ENCODE data around the gene ZNF575.
"Not testable (repeated sequence)": the region's sequence is repeated elsewhere in the genome, so short reads cannot be mapped to it uniquely, and the experiment has no call there.

Gene ZNF575

DNA sequence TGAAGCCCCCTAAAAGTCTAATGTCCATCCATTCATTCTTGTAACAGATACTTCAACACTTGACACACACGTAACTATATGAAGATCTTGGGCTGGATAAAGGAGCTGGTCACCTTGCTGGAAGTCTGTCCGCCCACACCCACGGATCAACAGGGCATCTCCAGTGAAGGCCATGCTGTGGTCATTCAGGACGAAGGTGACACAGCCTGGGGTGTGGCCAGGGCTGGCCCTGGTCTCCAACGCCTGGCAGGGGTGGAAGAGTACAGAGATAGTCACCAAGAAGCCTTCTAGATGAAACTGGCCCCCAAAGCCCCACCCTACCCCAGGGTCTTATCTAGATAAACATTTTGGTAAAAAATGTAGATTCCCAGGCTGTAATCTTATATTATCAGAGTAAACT lies 21.7 kb upstream of the ZNF575 start:
- DNase-seq = no peak

DNA sequence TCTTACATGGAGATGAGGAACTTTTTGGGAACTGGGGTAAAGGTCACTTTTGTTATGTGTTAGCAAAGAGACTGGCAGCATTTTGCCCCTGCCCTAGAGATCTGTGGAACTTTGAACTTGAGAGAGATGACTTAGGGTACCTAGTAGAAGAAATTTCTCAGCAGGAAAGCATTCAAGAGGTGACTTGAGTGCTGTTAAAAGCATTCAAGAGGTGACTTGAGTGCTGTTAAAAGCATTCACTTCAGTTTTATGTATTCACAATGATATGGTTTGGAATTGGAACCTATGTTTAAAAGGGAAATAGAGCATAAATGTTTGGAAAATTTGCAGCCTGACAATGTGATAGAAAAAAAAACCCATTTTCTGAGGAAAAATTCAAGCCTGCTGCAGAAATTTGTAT lies 20.6 kb upstream of the ZNF575 start:
- not testable (repeated sequence) for DNase-seq

- no peak for DNase-seq
Observed at GRCh38 chr19:43518051-43518450, 14.9 kb upstream of the ZNF575 start.

DNA sequence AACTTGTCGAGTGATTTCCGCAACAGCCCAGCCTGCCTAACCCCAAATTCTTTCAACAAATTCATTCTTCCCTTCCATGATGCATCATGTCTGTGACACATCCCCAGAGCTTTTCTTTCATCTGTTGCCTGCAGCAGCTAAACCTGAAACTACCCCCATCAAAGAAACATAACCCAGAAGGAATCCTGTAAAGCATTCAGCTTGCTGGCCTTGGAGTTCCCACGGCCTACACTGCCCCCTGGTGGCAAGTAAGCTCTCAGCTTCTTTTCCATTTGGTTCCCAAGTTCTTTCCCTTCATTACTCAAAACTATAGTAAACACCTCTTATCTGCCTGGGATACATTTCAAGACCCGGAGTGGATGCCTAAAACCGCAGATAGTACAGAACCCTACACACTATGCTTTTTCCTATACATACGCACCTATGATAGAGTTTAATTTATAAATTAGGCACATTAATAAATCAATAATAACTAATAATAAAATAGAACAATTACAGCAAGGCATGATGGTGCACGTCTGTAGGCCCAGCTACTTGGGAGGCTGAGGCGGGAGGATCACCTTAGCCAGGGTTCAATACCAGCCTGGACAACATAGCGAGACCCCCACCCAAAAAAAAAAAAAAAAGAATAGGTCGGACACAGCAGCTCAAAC lies 13.4 kb upstream of the ZNF575 start:
- peak; percentile 18 for DNase-seq

- no peak for DNase-seq
Observed at GRCh38 chr19:43522929-43523328, 10.1 kb upstream of the ZNF575 start.

DNA sequence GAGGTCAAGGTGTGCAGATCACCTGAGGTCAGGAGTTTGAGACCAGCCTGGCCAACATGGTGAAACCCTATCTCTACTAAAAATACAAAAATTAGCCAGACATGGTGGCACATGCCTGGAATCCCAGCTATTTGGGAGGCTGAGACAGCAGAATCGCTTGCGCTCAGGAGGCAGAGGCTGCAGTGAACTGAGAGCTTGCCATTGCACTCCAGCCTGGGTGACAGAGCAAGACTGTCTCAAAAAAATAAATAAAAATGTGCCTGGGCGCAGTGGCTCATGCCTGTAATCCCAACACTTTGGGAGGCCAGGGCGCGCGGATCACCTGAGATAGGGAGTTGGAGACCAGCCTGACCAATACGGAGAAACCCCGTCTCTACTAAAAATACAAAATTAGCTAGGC lies 9.3 kb upstream of the ZNF575 start:
- not testable (repeated sequence) for DNase-seq

- DNase-seq = no peak
Observed at GRCh38 chr19:43524922-43525835, 7.8 kb upstream of the ZNF575 start.

DNA sequence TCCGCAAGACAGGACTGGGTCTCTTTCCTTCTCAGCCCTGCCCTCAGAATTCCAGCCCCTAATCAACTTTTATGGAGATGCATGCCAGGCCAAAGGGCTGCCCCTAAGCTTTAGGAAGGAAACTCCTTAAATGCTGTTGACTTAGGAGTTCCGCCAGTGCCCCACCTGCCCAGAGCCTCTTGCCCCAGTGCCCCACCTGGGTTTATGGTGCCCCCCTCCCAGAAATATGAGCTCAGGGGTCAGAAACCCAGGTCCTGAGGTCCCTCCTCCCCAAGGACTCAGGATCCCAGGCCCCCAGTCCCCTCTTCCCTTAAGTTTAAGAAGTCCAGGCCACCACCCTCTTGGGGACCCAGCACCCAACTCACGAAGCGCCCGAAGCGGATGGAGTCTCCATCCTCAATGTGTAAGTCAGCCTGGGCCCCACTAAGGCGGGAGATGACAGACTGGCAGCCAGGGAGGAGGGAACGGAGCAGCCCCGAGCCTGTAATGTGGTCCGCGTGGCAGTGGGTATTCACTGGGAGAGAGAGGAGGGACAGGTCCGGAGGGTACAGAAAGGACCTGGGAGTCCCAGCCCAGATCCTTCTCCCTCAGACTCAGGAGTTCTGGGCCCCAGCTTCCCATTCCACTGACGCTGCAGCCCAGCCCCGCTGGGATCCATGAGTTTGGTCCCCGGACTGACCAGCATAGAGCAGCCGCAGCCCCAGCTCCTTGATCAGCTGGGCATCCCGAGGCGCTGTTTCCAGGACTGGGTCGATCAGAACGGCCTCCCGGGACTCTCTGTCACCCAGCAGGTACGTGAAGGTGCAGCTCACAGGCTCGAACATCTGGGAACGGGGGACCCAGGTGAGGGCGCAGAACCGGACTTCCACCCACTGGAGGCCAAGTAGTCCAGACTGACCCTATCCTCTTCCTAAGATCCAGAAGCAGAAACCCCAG lies 6.9 kb upstream of the ZNF575 start:
- DNase-seq = no peak

GRCh38 chr19:43526884-43527859 lies 5.8 kb upstream of the ZNF575 start, which contains the start of gene ETHE1:
Gene ETHE1 (minus strand): TSS chr19:43527201. CDS start chr19:43527177, 24 bp downstream.
- DNase-seq = peak; percentile 28

DNA sequence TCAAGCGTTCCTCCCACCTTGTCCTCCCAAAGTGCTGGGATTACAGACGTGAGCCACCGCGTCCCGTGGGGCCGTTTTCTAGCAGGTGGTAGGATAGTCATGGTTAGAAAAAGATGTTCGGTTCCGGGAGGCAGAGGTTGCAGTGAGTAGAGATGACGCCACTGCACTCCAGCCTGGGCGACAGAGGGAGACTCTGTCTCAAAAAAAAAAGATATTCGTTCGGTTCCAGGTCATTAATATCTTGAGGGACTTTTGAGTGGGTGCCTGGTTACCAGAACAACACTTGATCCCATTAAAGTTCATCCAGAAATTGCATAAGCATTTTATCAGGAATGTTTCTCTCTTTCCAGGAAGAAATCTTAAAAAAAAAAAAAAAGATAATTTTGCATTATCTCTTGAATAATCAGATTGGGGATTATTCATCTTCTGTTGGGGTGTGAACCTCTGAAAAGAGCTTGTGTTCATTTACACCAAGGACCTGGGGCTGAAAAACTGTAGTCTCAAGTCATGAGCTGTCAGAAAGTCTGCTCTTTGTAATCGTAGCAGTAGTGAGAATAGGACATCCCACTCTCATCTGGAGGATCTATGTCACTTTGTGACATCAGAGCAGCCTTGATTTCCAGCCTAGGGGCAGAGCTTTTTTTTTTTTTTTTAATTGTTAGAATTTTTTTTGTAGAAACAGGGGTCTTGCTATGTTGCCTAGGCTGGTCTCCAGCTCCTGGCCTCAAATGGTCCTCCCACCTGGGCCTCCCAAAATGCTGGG lies 4.9 kb upstream of the ZNF575 start:
- no peak for DNase-seq

- DNase-seq = peak; percentile 50
Observed at GRCh38 chr19:43532571-43532961, 422 bp upstream of the ZNF575 start.

GRCh38 chr19:43533546-43534304 lies 737 bp downstream of the ZNF575 start:
- DNase-seq = peak; percentile 88

- no peak for DNase-seq
Observed at GRCh38 chr19:43534305-43534815, 1.4 kb downstream of the ZNF575 start.

GRCh38 chr19:43534816-43535761 lies 2.1 kb downstream of the ZNF575 start:
- DNase-seq = no peak

- DNase-seq = no peak
Observed at GRCh38 chr19:43538922-43539321, 5.9 kb downstream of the ZNF575 start.

DNA sequence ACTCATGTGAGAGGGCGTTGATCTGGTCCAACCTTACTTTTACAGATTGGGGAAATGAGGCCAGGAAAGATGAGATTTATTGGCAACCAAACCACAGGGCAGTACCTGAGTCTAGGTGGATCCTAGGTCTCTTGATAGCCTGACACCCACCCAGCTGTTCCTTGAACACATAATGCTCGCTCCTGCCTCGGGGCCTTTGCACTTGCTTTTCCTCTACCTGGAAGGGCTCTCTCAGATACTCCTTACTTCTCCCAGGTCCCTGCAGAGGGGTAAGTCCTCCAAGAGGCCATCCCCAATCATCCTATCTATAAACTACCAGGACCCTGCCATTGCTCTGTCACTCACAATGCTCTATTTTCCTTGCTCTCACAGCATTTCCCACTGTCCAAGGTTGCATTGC lies 7.4 kb downstream of the ZNF575 start:
- no peak for DNase-seq

GRCh38 chr19:43541920-43542650 lies 9.1 kb downstream of the ZNF575 start:
- no peak for DNase-seq

- no peak for DNase-seq
Observed at GRCh38 chr19:43544077-43544476, 11.1 kb downstream of the ZNF575 start.
